Lung (tissue), 12 donors: ENCODE results near the gene ELL. TPM values are rescaled to one million over a fixed set of nuclear protein-coding genes. Genes with fewer than 3 reads are reported as not detected.
A peak's percentile ranks its signal among the peaks of the same experiment; 100 is the strongest.

Source experiments
- ATAC-seq: fragments of 200-7000 bp; cut with Tn5 transposase; one replicate; pipeline ENCODE4 v1.9.1; 2020; ENCODE audit warnings: moderate number of reproducible peaks; ENCODE audit not compliant: insufficient read depth, low FRiP score
- DNase-seq, 3 donors: peaks; one replicate each; pipeline ENCODE4 v3.0.0-alpha.2; 2013 to 2017
- H3K27ac ChIP-seq, 2 donors: one replicate each; pipeline ENCODE4 v1.5.1; 2013; ENCODE audit warnings: mild to moderate bottlenecking in 2 of 2, moderate library complexity in 2 of 2, control low read depth in 1 of 2, inconsistent platforms in 1 of 2, low read depth in 1 of 2, low read length in 1 of 2
- H3K27me3 ChIP-seq, 3 donors: one replicate each; pipeline ENCODE4 v1.5.1; 2013; ENCODE audit warnings: low read length in 2 of 3; ENCODE audit not compliant: control insufficient read depth in 3 of 3, insufficient read depth in 3 of 3
- H3K36me3 ChIP-seq, 4 donors: one replicate each; pipeline ENCODE4 v1.5.1; 2013; ENCODE audit warnings: low read length in 4 of 4, mild to moderate bottlenecking in 1 of 4, moderate library complexity in 1 of 4; ENCODE audit not compliant: control insufficient read depth in 4 of 4, insufficient read depth in 4 of 4
- H3K4me1 ChIP-seq, 5 donors: one replicate each; pipeline ENCODE4 v1.5.1; 2013; ENCODE audit warnings: low read length in 5 of 5, mild to moderate bottlenecking in 2 of 5, moderate library complexity in 1 of 5; ENCODE audit not compliant: control insufficient read depth in 5 of 5, insufficient read depth in 5 of 5
- H3K4me3 ChIP-seq: one replicate; pipeline ENCODE4 v1.5.1; 2013; ENCODE audit warnings: mild to moderate bottlenecking, control low read depth, moderate library complexity
- H3K9ac ChIP-seq, 2 donors: one replicate each; pipeline ENCODE4 v1.5.1; 2013; ENCODE audit warnings: low read length in 2 of 2, control low read depth in 1 of 2; ENCODE audit not compliant: insufficient read depth in 1 of 2
- H3K9me3 ChIP-seq, 4 donors: one replicate each; pipeline ENCODE4 v1.5.1; 2013; ENCODE audit warnings: low read length in 3 of 4, mild to moderate bottlenecking in 1 of 4, moderate library complexity in 1 of 4; ENCODE audit not compliant: control insufficient read depth in 4 of 4, insufficient read depth in 3 of 4
- WGBS, 2 donors: extraction: QIAGEN DNeasy Blood & Tissue Kit; methylation state at CpG; one replicate each; pipeline ENCODE4 v1.1.7; 2013; 5-methylcytosine and 5-hydroxymethylcytosine counted together
- polyA plus RNA-seq, 2 donors: library from polyadenylated mRNA; stranded (reverse); fragments of 200-250 nt; gene quantifications; one replicate each; pipeline ENCODE4 v1.2.1, GENCODE V29; 2013
- total RNA-seq, 2 donors: library from RNA; depleted of rRNA in 1 of 2; stranded (reverse); fragments of >200 nt in 1 of 2; gene quantifications; one replicate each; pipeline ENCODE4 v1.2.1, GENCODE V29; 2014 to 2021
- TF ChIP-seq, protein P1 (sequence below): IDR thresholded peaks from 2 replicates; pipeline ENCODE4 v1.5.1; 2012; ENCODE audit warnings: mild to moderate bottlenecking; ENCODE audit errors: control extremely low read depth, extremely low read depth
- donor health status: control.
- donor health status: control.
- donor health status: Bipolar disorder and iron deficiency.
- donor health status: healthy.
- donor health status: DM: yes; HTN: yes; CAD: no.

The ELL gene
- total and polyA plus RNA-seq, 4 donors: 9.3 to 26.8 (median 20.7) TPM

DNA sequence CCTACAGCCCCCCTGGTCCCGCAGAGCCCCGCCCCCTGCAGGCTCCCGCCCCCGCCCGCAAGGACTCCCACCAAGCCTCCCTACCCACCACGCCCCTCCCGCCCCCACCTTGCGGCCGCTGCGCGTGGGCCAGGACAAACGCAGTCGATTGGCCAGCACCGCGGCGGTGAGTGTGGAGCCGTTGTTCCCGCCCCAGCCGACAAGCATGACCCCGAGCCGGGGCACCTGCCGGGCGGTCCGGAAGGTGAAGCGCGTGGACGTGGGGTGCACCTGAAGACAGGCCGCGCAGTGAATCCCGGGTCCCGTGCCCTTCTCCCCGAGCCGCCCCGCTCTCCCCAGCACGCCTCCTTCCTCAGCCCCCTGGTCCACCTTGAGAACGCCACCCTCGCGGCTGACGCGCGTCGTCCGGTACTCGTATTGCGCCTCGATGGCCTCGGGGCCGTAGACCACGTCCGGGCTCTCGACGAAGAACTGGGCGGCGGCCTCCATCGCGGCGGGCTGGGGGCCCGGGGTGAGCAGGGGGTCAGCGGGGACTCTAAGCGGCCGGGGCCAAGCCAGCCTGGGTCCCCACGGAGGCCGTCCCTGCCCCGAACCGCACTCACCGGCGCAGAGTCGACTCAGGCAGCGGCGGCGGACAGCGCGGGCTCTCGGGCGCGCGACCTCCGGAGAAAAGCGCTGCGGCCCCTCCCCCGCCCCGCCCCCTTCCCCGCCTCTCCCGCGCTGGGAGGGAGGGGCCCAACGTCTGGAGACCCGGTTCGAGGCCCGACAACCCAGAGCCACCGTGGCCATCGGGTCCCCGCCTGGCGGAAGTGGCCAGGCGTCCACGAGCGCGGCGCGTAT is 84.2 kb downstream of the ELL start, which contains the start of gene ISYNA1:
Gene ISYNA1, minus strand, starts transcription at position 643 of the 840 bp plus-strand sequence. Its CDS starts 154 bp downstream, at position 489.
- WGBS, 2 donors: 1% methylated on average over 83 to 98 of the region's 99 CpGs
- ATAC-seq (peak; percentile 19), DNase-seq (peak; percentile 59 to 74 (median 66))
- peaks cover 0 to 4% (median 0%) of the 10 kb centered on the region in 4 donors for H3K36me3 ChIP-seq
- TF ChIP-seq, protein P1, sequence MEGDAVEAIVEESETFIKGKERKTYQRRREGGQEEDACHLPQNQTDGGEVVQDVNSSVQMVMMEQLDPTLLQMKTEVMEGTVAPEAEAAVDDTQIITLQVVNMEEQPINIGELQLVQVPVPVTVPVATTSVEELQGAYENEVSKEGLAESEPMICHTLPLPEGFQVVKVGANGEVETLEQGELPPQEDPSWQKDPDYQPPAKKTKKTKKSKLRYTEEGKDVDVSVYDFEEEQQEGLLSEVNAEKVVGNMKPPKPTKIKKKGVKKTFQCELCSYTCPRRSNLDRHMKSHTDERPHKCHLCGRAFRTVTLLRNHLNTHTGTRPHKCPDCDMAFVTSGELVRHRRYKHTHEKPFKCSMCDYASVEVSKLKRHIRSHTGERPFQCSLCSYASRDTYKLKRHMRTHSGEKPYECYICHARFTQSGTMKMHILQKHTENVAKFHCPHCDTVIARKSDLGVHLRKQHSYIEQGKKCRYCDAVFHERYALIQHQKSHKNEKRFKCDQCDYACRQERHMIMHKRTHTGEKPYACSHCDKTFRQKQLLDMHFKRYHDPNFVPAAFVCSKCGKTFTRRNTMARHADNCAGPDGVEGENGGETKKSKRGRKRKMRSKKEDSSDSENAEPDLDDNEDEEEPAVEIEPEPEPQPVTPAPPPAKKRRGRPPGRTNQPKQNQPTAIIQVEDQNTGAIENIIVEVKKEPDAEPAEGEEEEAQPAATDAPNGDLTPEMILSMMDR: no peak
- peak within 1 kb of the TSS in 1 of 2 donors; percentile 18 for H3K27ac ChIP-seq
- H3K9ac ChIP-seq: peak within 1 kb of the TSS in 1 of 2 donors; percentile 49
- peak within 1 kb of the TSS; percentile 41 for H3K4me3 ChIP-seq
- no peaks in the 10 kb centered on the region for H3K27me3 ChIP-seq
- H3K9me3 ChIP-seq: no peaks in the 10 kb centered on the region
- peaks cover 0 to 33% (median 18%) of the 10 kb centered on the region in 5 donors for H3K4me1 ChIP-seq

DNA sequence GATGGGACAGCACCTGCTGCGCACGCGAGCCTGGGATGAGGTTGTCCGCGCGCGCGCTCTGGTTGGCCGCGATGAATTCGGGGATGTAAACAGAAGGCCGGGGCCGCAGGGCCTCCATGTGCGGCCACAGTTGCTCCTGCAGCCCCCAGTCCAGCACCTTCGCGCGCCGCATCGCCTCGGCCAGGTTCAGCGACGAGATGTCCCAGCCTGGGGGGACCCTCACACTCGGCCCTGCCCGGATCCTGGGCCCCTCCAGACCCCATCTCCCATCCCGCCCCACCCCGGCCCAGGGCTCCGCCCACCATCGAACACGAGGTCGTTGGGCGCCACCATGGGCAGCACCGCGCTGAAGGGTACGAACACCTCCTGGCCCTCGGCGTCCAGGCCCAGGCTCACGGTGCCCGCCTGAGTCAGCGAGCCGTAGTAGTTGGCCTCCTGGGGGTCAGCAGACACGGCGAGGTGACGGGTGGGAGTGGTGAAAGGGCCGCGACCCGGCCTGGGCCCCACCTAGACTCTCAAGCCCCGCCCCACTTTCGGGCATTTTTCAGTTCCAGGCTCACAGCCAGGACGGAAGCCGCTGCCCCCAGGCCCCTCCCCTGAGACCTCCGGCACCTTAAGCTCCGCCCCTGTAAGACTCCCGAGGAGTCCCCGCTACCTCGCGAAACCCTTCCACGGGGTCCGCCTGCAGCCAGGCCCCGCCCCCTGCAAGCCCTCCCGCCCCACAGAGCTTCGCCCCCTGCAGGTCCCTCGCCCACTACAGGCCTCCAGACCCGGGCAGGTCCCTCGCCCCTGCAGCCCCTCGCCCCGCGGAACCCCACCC is 85.0 kb downstream of the ELL start:
- Histone ChIP-seq H3K4me1 (peaks cover 0 to 40% (median 18%) of the 10 kb centered on the region in 5 donors), H3K9ac (no peak overlapping the region), H3K36me3 (peaks cover 0 to 4% (median 0%) of the 10 kb centered on the region in 4 donors), H3K27ac (peak overlapping the region in 1 of 2 donors; percentile 12), H3K9me3 (no peaks in the 10 kb centered on the region), H3K4me3 (peak overlapping the region; percentile 37), H3K27me3 (no peaks in the 10 kb centered on the region)
- peak; percentile 36 for ATAC-seq
- WGBS, 2 donors: 8 to 21% methylated on average over 45 to 67 of the region's 67 CpGs
- peak; percentile 88 to 93 (median 92) for DNase-seq
- TF ChIP-seq, protein P1: no peak

DNA sequence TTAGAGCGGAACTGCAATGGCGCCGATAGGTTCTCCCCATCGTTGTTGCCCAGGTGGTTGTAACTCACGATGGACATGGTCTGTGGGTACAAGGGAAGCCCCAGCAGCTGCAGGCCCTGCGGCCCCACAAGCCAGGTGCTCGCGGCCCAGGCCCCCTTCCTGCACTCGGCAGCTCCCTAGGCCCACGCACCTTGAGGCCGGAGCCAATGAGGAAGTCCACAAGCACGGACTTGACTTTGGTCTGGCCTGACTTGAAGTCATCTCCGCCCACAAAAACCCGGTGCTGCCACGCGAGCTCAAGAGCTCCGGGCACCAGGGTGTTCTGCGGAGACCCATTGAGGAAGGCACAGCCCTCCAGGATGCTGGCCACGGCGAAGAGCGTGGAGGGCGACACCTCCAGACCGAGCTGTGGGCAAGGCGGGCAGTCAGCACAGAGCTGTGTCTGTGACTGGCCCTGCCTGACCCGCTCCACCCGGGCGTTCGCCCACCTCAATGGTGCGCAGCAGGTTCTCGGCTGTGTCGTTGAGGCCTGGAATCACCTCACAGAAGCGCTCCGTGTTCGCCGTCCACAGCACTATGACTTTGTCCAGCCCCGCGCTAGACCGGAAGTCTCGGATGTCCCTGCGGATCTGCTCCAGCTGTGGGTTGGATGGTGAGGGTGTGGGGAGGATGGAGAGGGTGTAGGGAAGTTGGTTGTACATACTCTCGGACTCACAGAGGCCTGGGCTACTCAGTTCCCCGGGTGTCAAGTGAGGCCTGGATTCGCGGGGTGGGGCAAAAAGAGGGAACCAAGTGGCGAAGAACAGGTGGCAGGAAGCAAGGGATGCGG is 85.8 kb downstream of the ELL start:
- Histone ChIP-seq H3K27ac (peak overlapping the region in 1 of 2 donors; percentile 12), H3K9ac (no peak overlapping the region), H3K4me3 (no peak overlapping the region), H3K36me3 (peaks cover 0 to 2% (median 0%) of the 10 kb centered on the region in 4 donors), H3K9me3 (no peaks in the 10 kb centered on the region), H3K27me3 (no peaks in the 10 kb centered on the region), H3K4me1 (peaks cover 0 to 40% (median 18%) of the 10 kb centered on the region in 5 donors)
- TF ChIP-seq, protein P1: no peak
- no peak for ATAC-seq
- 83 to 86% methylated on average over 45 to 46 of the region's 46 CpGs for WGBS, 2 donors
- no peak for DNase-seq
